ENCODE data around the gene KRTAP3-3.

DNA sequence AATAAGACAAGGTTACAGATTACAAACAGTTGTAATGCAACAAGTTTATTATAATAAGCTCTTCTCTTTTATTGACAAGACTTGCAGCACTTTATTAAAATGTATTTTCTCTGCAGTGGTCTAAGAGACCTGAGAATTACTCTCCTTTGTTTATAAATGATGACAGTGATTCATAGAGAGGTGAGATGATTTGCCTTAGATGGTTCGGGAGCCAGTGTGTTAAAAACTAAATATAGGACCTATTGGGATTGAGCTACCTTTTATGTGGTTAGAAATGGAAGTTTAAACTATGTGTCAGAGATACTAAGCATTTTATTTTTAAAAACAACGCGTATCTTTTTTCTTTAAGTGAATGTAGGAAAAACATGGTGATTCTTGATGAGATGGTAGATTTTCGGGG, 2.9 kb upstream of the KRTAP3-3 start:
- TF ChIP-seq, protein P1, sequence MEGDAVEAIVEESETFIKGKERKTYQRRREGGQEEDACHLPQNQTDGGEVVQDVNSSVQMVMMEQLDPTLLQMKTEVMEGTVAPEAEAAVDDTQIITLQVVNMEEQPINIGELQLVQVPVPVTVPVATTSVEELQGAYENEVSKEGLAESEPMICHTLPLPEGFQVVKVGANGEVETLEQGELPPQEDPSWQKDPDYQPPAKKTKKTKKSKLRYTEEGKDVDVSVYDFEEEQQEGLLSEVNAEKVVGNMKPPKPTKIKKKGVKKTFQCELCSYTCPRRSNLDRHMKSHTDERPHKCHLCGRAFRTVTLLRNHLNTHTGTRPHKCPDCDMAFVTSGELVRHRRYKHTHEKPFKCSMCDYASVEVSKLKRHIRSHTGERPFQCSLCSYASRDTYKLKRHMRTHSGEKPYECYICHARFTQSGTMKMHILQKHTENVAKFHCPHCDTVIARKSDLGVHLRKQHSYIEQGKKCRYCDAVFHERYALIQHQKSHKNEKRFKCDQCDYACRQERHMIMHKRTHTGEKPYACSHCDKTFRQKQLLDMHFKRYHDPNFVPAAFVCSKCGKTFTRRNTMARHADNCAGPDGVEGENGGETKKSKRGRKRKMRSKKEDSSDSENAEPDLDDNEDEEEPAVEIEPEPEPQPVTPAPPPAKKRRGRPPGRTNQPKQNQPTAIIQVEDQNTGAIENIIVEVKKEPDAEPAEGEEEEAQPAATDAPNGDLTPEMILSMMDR (IDR thresholded peaks at IDR 0.05): no peak
- TF ChIP-seq POLR2A (IDR thresholded peaks at IDR 0.05) (no peak), EP300 (IDR thresholded peaks at IDR 0.05) (no peak)
